Endothelial cell of umbilical vein (primary cell): ENCODE measurements around the gene PAK2. TPM values are rescaled to one million over a fixed set of nuclear protein-coding genes. Genes with fewer than 3 reads are reported as not detected.
"Not testable (repeated sequence)": the region's sequence is repeated elsewhere in the genome, so short reads cannot be mapped to it uniquely, and the experiment has no call there.

Experiments
- BruUV-seq: library from RNA; stranded (reverse); fragments of 400-500 nt; replicated peaks from 2 replicates; lab custom pipeline; 2021; lab: Mats Ljungman, UMichigan
- CTCF ChIA-PET: fragments of 300-600, 350-600 bp; sonication (Branson Sonifier 250); formaldehyde crosslinking; loops from one replicate; lab custom pipeline; 2021; ENCODE audit warnings: antibody characterized with exemption, inconsistent platforms; lab: Charles Lee
- POLR2A ChIA-PET: fragments of 300-600, 350-600 bp; sonication (Branson Sonifier 250); formaldehyde crosslinking; loops from one replicate; lab custom pipeline; 2021; ENCODE audit warnings: antibody characterized with exemption, inconsistent platforms; lab: Charles Lee
- DNase-seq: peaks from one replicate; pipeline ENCODE4 v3.0.0-alpha.2; 2011; ENCODE audit warnings: low read depth, low spot score
- FAIRE-seq: peaks from 2 replicates; lab custom pipeline; 2011; peaks lifted over from hg19 to GRCh38; lab: Jason Lieb, UNC
- H2AFZ ChIP-seq: 2 replicates; pipeline ENCODE4 v1.6.0; 2012; ENCODE audit warnings: low read depth, low read length, control low read depth, inconsistent platforms
- H3K27ac ChIP-seq: 2 replicates; pipeline ENCODE4 v1.5.1; 2011; ENCODE audit warnings: low read depth, mild to moderate bottlenecking, control low read depth, low read length, moderate library complexity; ENCODE audit not compliant: insufficient read depth
- H3K27me3 ChIP-seq, 2 experiments: 2 replicates each; pipeline versions ENCODE4 v1.6.0 to v1.6.1; 2011; ENCODE audit warnings: low read length in 2 of 2, mixed read lengths in 1 of 2; ENCODE audit not compliant: control insufficient read depth in 2 of 2, insufficient read depth in 2 of 2
- H3K36me3 ChIP-seq, 2 experiments: 2 replicates in 1 of 2; 3 replicates in 1 of 2; pipeline ENCODE4 v1.5.1; 2011; ENCODE audit warnings: low read length in 2 of 2, mild to moderate bottlenecking in 1 of 2, moderate library complexity in 1 of 2; ENCODE audit not compliant: control insufficient read depth in 2 of 2, insufficient read depth in 2 of 2; ENCODE audit errors: extremely low read depth in 1 of 2
- H3K4me1 ChIP-seq: 3 replicates; pipeline ENCODE4 v1.5.1; 2011; ENCODE audit warnings: mild to moderate bottlenecking, low read length; ENCODE audit not compliant: control insufficient read depth, insufficient read depth; ENCODE audit errors: extremely low read depth
- H3K4me2 ChIP-seq: 2 replicates; pipeline ENCODE4 v1.6.1; 2011; ENCODE audit warnings: low read length, control low read depth, mixed read lengths; ENCODE audit not compliant: insufficient read depth
- H3K4me3 ChIP-seq, 3 experiments: fragments of 200-600 bp in 1 of 3; sonication (generic), shearing (Covaris generic) in 1 of 3; replicated peaks in 1 of 3; 2 replicates each; pipeline ENCODE4 v1.5.1; 2011 to 2016; ENCODE audit warnings: control low read depth in 3 of 3, low read length in 3 of 3, mild to moderate bottlenecking in 2 of 3, inconsistent platforms in 1 of 3, low read depth in 1 of 3, moderate library complexity in 1 of 3; ENCODE audit not compliant: insufficient read depth in 1 of 3
- H3K79me2 ChIP-seq: 2 replicates; pipeline ENCODE4 v1.6.0; 2012; ENCODE audit warnings: low read length, inconsistent platforms; ENCODE audit not compliant: control insufficient read depth, insufficient read depth
- H3K9ac ChIP-seq: replicated peaks from 2 replicates; pipeline ENCODE3; 2011; ENCODE audit warnings: low read length, control low read depth; ENCODE audit not compliant: insufficient read depth; ENCODE audit errors: extremely low read depth
- H3K9me1 ChIP-seq: replicated peaks from 3 replicates; pipeline ENCODE4 v1.6.0; 2011; ENCODE audit warnings: mild to moderate bottlenecking, low read length; ENCODE audit not compliant: control insufficient read depth, insufficient read depth; ENCODE audit errors: extremely low read depth
- H3K9me3 ChIP-seq: replicated peaks from 2 replicates; pipeline ENCODE4 v1.5.1; 2012; ENCODE audit warnings: low read length, inconsistent platforms; ENCODE audit not compliant: control insufficient read depth, insufficient read depth
- H4K20me1 ChIP-seq: replicated peaks from 2 replicates; pipeline ENCODE3; 2011; ENCODE audit warnings: mild to moderate bottlenecking, low read length; ENCODE audit not compliant: control insufficient read depth, insufficient read depth; ENCODE audit errors: extremely low read depth
- FOS ChIP-seq: IDR thresholded peaks from 2 replicates; pipeline ENCODE4 v1.6.1; 2011; ENCODE audit warnings: mild to moderate bottlenecking, low read length, moderate library complexity, borderline replicate concordance; ENCODE audit not compliant: insufficient read depth
- GATA2 ChIP-seq: IDR thresholded peaks from 2 replicates; pipeline ENCODE4 v1.7.0; 2011; ENCODE audit warnings: low read depth, mild to moderate bottlenecking, moderate library complexity, mixed read lengths, low read length; ENCODE audit not compliant: insufficient read length, insufficient read depth
- dilution Hi-C: fragments of 300-500 bp; cut with MboI; formaldehyde crosslinking; loops from one replicate; pipeline ENCODE4 v1.15.0; 2019; ENCODE audit warnings: low sequenced_read_pairs; ENCODE audit not compliant: extremely low pct_ligation_motif_present
- intact Hi-C: fragments of 100-400 bp; cut with micrococcal nuclease; formaldehyde crosslinking; loops from one replicate; pipeline ENCODE4 v1.10.0; 2022
- polyA plus RNA-seq, 4 experiments: library from polyadenylated mRNA; depleted of rRNA in 3 of 4; stranded (reverse) in 3 of 4; unstranded in 1 of 4; fragments of >200 nt; gene quantifications; 2 replicates each; pipeline versions ENCODE4 v1.2.1 to v1.2.3, GENCODE V29; 2011 to 2012; ENCODE audit warnings: missing spikeins in 1 of 4
- total RNA-seq: library from RNA; stranded (reverse); gene quantifications from 2 replicates; pipeline ENCODE4 v1.2.3, GENCODE V29; 2021

PAK2 gene
- total and polyA plus RNA-seq, 2 donors (not counting 3 experiments of a cell fraction or from before 2014, with no cell fraction given), result 22.6 to 98.9 TPM

- POLR2A ChIA-PET, result no interaction called here
- no peak for FAIRE-seq
- Histone ChIP-seq H3K9me3 (no peaks in the 10 kb centered on the region), H2AFZ (no peak overlapping the region), H3K9ac (no peak overlapping the region), H4K20me1 (no peaks in the 10 kb centered on the region), H3K27me3 (no peaks in the 10 kb centered on the region), H3K9me1 (no peaks in the 10 kb centered on the region), H3K4me3 (no peak overlapping the region), H3K36me3 (peaks cover 10 to 22% of the 10 kb centered on the region in 2 experiments), H3K4me2 (no peak overlapping the region), H3K79me2 (no peaks in the 10 kb centered on the region), H3K4me1 (no peaks in the 10 kb centered on the region), H3K27ac (no peak overlapping the region)
- TF ChIP-seq FOS (no peak), GATA2 (no peak)
- CTCF ChIA-PET, result no interaction called here
- dilution Hi-C loops, result no loop called here
- no TSS peak for BruUV-seq
- no peak for DNase-seq
- intact Hi-C loops, result no loop called here
These were observed 82.2 kb downstream of the PAK2 start for GRCh38 chr3:196821806-196822355.

- H3K36me3 ChIP-seq, dilution Hi-C loops, H3K9me3 ChIP-seq, DNase-seq, H2AFZ ChIP-seq, FAIRE-seq, H3K9me1 ChIP-seq, H3K27ac ChIP-seq, H3K4me2 ChIP-seq, H4K20me1 ChIP-seq, H3K27me3 ChIP-seq, H3K79me2 ChIP-seq, H3K4me3 ChIP-seq, POLR2A ChIA-PET, H3K9ac ChIP-seq, H3K4me1 ChIP-seq: not testable (repeated sequence)
- intact Hi-C loops, result loop anchor here (10.0 kb wide), 1 partner anchor 355 kb away; no protein-coding TSS in a partner anchor
- TSS peak; percentile 28 for BruUV-seq
- CTCF ChIA-PET, result interaction anchor here (1.3 kb wide), 1 partner anchor 111 kb away, joined by 3 read pairs; no protein-coding TSS in a partner anchor
These were observed 90.0 kb downstream of the PAK2 start for GRCh38 chr3:196829651-196830050.
